Activated CD4-positive, CD25-positive, alpha-beta regulatory T cell treated with anti-CD3 and anti-CD28 coated beads, Interleukin-2, amount 50 U/mL, for 16 hours (primary cell): ENCODE data around the gene WWP2.
"Not testable (repeated sequence)": the region's sequence is repeated elsewhere in the genome, so short reads cannot be mapped to it uniquely, and the experiment has no call there.

Experiments used
- DNase-seq: peaks from one replicate; pipeline ENCODE4 v3.0.0-alpha.2; 2020; ENCODE audit warnings: low read depth, low spot score

WWP2 gene

DNA sequence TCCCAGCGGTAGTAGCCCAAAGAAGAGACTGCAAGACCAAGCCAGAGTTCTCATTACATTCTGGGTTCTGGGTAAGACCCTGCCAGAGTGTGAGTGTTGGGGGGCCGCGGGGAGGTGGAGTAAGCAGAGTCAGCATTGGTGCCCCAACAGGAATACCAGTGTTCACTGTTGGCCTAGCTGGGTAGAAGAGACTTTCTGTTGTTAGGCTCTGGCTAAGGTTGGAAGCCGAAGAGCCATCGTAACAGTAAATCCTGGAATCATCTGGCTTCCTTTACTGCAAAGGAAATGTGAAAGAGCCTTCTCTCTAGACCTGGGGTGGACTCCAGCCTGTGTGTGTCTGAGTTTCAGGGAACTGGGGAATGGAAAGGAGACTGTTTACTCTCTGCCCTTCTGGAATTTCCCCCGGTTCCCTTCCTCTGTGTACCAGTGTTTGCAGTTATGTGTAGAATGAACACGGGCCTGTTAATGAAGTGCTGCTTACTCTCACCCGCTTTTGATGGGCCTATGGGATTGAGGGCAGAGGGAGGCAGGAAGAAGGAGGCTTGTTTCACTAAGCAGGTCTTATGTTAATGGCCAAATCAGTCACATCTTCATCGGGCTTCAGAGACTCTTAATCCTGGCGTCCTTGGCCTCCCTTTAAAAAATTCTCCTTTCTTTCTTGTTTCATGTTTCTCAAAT, 68.5 kb downstream of the WWP2 start:
- DNase-seq: no peak

DNA sequence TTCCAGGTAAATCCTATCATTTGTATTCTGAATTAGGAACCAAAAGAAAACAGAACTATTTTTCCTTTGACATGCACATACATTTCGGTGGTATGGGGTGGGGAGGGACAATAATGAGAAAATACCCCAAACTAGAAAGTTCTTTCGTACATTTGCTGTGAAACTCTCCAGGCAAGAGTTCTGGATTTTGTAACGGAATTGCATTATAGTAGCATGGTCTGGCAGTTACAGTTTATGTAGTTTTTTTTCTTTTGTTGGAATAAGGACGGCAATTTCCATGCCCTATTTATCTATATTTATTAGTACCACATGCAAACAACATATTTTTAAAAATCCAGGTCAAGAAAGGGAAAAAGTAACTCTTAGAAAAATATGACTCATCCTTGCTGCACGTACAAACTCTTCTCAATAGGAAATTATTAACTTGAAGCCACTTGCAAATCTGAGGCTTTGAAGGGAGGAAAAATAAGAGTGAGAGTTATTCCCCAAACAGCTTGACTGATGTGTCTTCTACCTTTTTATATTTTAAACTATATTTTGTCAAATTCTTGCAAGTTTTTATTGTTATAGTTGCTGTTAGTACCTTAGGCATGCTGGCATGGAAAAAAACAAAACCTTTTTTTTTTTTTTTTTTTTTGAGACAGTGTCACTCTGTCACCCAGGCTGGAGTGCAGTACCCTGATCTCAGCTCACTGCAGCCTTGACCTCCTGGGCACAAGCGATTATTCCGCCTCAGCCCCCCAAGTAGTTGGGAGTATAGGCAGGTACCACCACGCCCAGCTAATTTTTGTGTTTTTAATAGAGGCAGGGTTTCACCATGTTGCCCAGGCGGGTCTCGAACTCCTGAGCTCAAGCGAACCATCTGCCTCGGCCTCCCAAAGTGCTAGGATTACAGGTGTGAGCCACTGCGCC, 69.3 kb downstream of the WWP2 start:
- no peak for DNase-seq

GRCh38 chr16:69833357-69834282, 71.5 kb downstream of the WWP2 start:
- DNase-seq: no peak

- DNase-seq: no peak
These were observed 72.8 kb downstream of the WWP2 start for GRCh38 chr16:69834807-69835466.

DNA sequence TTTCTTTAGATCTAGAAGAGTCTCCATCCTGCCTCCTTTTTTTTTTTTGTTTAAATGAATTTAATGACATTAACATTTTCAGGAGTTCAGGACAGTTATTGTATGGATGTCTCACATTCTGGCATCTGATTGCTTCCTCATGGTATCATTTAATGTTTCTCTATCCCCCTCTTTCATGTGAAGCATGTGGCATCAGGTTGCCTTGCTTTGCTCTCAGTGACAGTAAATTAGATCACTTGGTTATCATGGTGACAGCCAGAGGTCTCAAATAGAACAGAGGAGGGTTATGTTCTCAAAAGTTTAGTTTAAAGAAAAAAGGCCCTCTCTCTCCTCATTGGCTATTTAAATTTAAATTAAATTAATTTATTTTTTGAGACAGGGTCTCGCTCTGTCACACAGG, 74.1 kb downstream of the WWP2 start:
- no peak for DNase-seq

DNA sequence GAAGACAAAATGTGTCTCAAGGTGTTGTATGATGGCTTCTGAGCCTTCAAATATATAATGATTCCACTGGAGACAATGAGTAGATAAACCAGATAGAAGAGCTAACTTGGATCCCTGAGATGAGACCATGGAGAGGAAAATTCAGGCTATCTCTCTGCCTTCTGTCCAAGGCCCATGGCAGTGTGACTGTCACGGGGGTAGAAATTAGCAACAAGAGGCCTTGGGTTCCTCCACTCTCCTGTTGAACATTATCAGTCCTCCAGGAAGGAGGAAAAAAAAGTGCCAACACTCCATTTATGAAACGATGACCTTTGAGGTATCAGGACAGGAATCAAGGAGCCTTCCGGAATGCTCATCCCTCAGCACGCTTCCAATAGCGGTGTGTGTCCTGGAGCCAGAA, 75.2 kb downstream of the WWP2 start:
- no peak for DNase-seq

DNA sequence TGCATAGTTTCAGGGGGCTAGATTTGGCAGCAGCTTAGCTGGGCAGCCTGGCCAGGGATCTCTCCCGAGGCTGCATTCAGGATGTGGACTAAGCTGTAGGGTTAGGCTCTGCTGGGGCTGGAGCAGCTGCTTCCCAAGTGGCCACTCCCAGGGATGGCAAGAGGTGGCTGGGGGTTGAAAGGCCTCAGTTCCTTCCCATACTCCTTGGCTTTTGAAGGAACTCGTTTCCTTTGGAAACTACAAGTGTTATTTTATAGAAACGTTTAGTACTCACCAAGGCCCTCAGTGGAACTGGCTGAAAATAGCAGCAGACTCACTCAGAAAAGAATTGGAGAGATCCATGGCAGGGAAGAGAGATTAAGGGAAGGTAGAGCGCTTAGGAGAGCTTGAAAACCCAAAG, 76.4 kb downstream of the WWP2 start:
- DNase-seq: no peak

DNA sequence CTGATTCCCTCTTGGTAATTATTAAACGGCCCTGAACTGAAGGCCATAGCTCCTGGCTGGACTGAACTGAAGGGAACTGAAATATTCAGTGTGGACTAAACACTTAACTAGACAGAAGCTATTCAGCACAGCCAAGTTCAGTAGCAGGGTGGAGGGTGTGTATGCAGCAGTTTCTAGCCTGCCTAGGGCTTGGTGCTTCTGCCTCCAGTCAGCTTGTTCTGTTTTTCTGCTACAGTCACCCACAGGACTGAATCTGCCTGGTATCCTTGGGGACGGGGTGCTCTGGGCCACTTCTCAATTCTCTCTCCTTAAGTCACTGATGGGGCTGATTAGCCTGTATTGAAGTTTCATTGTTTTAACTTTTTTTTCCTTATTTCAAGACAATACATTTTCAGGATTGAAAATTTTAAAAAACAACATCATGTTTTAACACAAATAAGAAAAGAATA, 77.1 kb downstream of the WWP2 start:
- DNase-seq: no peak

- no peak for DNase-seq
These were observed 77.8 kb downstream of the WWP2 start for GRCh38 chr16:69839798-69840409.

DNA sequence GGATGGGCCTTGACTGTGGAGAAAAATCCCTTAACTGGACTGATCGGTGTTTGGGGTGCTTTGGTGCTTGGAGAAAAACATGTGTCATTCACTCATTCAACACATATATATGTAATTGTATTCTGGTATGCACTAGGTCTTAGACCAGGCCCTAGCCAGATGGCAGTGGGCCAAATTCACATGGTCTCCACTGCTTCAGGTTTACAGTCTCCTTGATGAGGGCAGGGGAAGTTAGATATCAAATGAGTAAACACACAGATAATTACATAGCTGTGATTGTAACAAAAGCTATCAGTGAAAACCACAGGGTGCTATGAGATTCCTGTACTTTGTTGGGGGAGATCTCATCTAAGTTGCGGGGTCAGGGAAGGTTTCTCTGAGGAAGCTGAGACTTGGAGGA, 78.8 kb downstream of the WWP2 start:
- no peak for DNase-seq

DNA sequence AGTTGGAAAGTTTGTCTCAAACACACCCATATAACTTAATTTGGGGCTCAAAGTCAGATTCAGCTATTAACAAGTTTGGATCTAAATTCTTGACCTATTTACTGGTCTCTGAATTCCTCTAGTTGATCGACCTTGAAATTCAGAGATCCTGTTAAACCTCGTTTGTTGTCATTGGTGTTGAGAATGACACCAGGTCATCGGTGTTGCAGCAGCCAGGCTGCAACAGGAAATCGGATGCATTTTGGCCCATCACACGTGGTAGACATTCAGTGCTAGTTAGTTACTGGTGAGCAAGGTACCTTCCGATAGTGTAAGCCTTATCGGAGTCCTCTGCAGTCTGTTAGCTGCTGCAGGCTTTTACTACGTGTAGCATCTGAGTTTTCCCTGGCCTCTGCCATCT, 82.3 kb downstream of the WWP2 start:
- no peak for DNase-seq

GRCh38 chr16:69845181-69845580, 83.0 kb downstream of the WWP2 start:
- DNase-seq: no peak

DNA sequence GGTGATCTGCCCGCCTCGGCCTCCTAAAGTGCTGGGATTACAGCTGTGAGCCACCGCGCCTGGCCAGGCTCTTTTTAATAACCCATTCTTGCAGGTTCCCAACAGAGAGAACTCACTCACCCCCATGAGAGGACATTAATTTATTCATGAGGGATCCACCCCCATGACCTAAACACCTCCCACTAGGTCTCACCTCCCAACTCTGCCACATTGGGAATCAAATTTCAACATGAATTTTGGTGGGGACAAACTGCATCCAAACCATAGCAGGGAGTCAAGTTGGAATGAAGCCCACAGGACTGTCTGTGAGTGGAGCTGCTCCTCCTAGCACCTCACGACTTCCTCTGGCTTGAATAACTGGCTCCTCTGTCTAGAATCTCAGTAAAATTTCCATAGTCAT, 85.5 kb downstream of the WWP2 start:
- no peak for DNase-seq

GRCh38 chr16:69848637-69849545, 86.8 kb downstream of the WWP2 start:
- DNase-seq: no peak

- DNase-seq: no peak
These were observed 89.5 kb downstream of the WWP2 start for GRCh38 chr16:69851491-69852240.

DNA sequence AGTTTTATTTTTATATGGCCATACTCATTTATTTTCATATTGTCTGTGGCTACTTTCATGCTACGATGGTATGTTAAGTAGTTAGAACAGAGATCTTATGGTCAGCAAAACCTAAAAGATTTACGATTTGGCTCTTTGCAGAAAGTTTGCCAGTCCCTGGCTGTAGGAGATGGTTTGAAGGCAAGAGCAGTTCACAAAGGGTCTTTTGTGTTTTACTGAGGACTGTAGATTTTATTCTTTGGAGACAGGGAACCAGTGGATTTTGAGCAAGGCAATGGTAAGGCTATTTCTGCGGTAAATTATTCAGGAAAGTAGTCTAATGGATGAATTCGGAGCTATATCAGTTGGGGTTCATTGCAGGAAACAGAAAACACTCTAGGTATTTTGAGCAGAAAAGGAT, 90.7 kb downstream of the WWP2 start:
- no peak for DNase-seq

GRCh38 chr16:69853481-69853880, 91.3 kb downstream of the WWP2 start:
- no peak for DNase-seq

- not testable (repeated sequence) for DNase-seq
These were observed 92.6 kb downstream of the WWP2 start for GRCh38 chr16:69854776-69855175.

GRCh38 chr16:69855592-69855991, 93.5 kb downstream of the WWP2 start:
- no peak for DNase-seq
